HG03045 (cell line): Measurements from ENCODE around the gene RIT2.
"Not testable (repeated sequence)": the region's sequence is repeated elsewhere in the genome, so short reads cannot be mapped to it uniquely, and the experiment has no call there.

Experiments
- ATAC-seq: cut with Tn5 transposase; IDR thresholded peaks from one replicate; pipeline ENCODE4 v1.9.1; 2021; ENCODE audit warnings: mild to moderate bottlenecking, moderate library complexity; ENCODE audit not compliant: unreplicated experiment

Gene RIT2

GRCh38 chr18:42854558-42854957 lies 260.9 kb downstream of the RIT2 start:
- no peak for ATAC-seq

- ATAC-seq: no peak
Measured at GRCh38 chr18:42850174-42851083, 265.1 kb downstream of the RIT2 start.

- ATAC-seq: no peak
Measured at GRCh38 chr18:42839408-42839807, 276.1 kb downstream of the RIT2 start.

- ATAC-seq: no peak
Measured at GRCh38 chr18:42838546-42839145, 276.8 kb downstream of the RIT2 start.

DNA sequence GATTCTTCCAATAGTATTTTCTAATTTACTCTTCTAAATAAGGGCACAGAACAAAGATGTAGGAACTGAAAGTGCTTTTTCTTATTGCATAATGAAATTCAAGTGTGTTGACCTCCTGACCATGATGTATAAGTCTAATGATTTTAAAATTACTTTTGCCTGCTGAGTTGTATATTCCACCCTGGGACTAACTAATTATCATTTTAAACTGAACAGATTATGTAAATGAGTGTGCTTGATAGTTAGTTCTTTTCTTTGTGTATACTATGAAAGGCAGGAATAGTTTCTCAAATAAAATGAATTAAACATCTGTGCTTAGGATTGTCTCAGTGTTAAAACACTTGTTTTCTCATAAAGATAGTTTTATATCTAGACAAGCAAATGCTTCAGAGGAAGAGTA lies 284.5 kb downstream of the RIT2 start:
- no peak for ATAC-seq

- ATAC-seq: no peak
Measured at GRCh38 chr18:42828881-42829280, 286.6 kb downstream of the RIT2 start.

GRCh38 chr18:42824178-42824577 lies 291.3 kb downstream of the RIT2 start:
- ATAC-seq: no peak

DNA sequence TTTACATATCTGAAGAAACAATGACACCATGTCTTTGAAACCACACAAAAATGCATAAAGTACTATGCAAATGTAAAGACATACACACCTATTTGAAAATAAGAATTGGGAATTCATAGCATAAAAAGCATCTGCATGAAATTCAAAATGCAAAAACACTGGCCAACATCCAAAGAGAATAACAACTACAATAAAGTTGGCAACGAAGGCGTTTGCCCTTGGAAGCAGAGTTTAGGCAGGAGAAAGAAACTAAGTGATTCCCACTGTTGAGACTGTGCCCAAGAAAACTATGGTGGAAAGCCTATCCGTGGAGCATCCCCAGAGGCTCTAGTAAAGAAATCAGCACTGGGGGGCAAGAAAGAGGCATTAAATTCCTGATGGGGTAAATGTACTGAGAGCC lies 292.8 kb downstream of the RIT2 start:
- no peak for ATAC-seq

DNA sequence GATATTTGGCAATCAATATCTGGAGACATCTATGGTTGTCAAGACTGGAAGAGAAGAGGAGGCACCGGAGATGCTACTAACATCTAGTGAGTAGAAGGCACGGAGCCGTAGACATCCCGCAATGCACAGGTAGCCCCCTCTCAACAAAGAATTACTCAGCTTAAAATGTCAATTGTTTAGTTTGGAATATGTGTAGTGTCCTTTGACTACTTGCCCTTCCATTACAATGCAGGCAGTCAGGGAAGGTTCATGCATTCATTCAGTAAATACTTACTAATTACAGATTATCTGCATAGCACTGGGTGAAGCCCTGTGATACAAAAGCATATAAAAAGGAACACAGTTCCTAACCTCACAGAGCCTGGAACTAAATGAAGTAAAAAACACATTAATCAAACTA lies 294.0 kb downstream of the RIT2 start:
- ATAC-seq: no peak

DNA sequence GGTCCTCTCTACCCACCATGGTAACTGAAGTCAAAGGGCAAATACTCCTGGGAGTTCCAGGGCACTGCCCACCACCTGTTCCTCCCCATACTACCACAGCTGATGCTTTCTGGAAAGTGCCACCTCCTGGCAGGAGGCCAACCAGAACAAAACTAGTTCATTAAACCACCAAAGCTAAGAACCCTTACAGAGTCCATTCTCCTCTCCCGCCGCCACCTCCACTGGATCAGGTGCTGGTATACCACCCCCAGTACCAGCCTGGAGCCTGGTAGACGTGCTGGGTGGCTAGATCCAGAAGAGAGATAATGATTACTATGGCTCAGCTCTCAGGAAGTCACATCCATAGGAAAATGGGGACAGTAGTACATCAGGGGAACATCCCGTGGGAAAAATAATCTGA lies 300.9 kb downstream of the RIT2 start:
- ATAC-seq: no peak

GRCh38 chr18:42814184-42814583 lies 301.3 kb downstream of the RIT2 start:
- ATAC-seq: no peak

- no peak for ATAC-seq
Measured at GRCh38 chr18:42813570-42813969, 301.9 kb downstream of the RIT2 start.

DNA sequence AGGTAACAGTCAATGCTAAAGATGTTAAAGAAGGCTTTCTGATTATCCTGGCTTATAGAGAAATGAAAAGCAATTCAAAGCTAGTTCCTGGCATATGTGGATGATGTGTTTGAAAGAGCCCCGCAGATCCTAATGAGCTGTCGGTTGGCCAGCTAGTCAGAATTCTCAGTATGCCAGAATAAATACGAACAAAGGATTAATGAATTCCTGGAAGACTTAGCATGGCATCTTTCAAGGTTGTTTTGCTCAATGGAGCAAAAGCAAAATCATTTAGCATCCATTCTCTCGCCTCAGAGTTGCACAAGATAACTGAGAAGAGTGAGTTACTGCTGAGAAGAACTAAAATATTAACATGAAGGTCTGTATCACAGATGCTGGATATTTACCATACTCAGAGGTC lies 307.6 kb downstream of the RIT2 start:
- ATAC-seq: no peak

DNA sequence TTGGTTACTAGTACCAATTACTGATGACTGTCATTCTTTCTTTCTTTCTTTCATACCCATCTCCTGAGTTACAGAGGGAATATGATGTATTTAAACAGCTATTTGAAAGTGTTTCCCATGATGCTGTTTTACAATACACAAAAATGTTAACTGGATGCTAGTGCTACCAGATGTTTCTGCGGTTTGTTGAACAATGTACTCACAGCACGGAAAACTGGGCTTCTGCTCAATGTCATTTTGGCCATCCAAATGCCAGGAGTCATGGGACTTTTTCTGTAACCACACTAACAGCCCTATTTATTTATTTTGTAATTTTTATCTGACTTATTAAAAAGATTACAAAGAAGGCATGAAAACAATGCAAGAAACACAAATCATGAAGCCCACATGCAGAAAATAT lies 313.8 kb downstream of the RIT2 start:
- ATAC-seq: no peak

DNA sequence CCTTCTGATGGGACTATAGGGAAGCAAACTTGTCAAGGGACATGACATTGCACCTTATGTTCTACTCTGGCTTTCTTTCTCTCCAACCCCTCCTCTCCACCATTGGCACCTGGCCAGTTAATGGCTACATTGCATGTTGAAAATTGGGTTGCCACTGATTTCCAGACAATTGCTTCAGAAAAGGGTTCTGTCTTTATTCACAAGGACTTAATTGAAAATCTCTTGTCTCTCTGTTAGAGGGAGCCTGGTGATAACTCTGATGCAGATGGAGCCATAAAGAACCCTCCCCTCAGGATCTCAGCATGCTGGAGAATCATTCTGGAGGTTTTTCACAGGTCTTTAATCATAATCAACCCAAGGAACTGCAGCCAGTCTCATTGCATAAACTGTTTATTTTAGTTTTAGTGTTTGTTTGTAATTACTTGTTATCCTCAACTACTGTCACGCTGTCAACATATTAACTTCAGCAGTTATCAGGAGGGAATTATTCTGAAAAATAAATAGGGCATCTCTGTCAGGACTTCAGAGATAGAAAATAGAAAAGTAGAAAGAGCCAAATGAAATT lies 316.8 kb downstream of the RIT2 start:
- no peak for ATAC-seq

GRCh38 chr18:42795213-42795789 lies 320.2 kb downstream of the RIT2 start:
- not testable (repeated sequence) for ATAC-seq

DNA sequence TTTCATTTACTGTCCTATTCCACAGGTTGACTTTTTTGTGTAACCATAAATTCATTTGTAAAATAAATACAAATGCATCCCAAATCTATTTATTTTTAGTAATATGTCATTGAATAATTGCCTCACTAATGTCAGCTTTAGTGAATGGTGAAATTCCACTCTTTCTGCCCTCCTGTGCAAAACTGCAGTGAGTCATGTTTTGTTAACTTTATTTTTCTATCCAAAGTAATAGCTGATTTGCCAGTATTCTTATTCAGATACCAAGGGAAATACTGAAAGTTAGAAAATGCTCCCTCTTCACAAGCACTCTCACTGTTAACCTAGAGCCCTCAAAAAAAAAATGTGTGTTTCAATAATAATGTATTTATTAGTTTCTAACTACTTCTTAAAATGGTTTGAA lies 322.8 kb downstream of the RIT2 start:
- ATAC-seq: no peak

GRCh38 chr18:42784632-42785031 lies 330.9 kb downstream of the RIT2 start:
- no peak for ATAC-seq

- no peak for ATAC-seq
Measured at GRCh38 chr18:42782929-42783328, 332.6 kb downstream of the RIT2 start.

GRCh38 chr18:42781298-42781815 lies 334.1 kb downstream of the RIT2 start:
- ATAC-seq: no peak

DNA sequence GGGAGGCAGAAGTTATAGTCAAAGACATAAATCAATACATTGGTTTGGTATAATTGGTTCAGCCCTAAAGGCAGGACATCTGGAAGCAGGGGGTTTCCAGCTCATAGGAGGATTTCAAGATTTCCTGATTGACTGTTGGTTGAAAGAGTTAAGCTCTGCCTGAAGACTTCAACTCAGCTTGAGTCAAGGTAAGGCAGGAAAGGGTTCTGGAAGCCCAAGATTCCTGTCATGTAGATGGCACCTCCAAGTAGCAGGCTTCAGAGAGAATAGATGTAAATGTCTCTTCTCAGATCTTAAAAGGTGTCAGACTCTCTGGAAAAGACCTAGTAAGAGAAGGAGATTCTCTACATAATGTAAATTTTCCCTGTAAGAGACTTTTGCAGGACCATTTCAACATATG lies 335.3 kb downstream of the RIT2 start:
- ATAC-seq: no peak
